ENCODE measurements around the gene EDEM3.

The EDEM3 gene

GRCh38 chr1:184759651-184760050 lies 5.0 kb upstream of the EDEM3 start:
- no peak for TF ChIP-seq CTCF (IDR thresholded peaks at IDR 0.05)
- no peak for TF ChIP-seq ZFX (IDR thresholded peaks at IDR 0.05; ENCODE audit: borderline replicate concordance)
- peak overlapping the region; percentile 76 for H3K27ac ChIP-seq

- TF ChIP-seq ZFX (IDR thresholded peaks at IDR 0.05; ENCODE audit: borderline replicate concordance), result no peak
- no peak for TF ChIP-seq CTCF (IDR thresholded peaks at IDR 0.05)
- peak overlapping the region; percentile 76 for H3K27ac ChIP-seq
These were observed 4.5 kb upstream of the EDEM3 start for GRCh38 chr1:184759112-184759511.

GRCh38 chr1:184757891-184758290 lies 3.2 kb upstream of the EDEM3 start:
- H3K27ac ChIP-seq, result peak overlapping the region; percentile 76
- TF ChIP-seq ZFX (IDR thresholded peaks at IDR 0.05; ENCODE audit: borderline replicate concordance) (no peak), CTCF (IDR thresholded peaks at IDR 0.05) (no peak)

GRCh38 chr1:184757406-184757805 lies 2.7 kb upstream of the EDEM3 start:
- peak overlapping the region; percentile 76 for H3K27ac ChIP-seq
- TF ChIP-seq ZFX (IDR thresholded peaks at IDR 0.05; ENCODE audit: borderline replicate concordance) (no peak), CTCF (IDR thresholded peaks at IDR 0.05) (no peak)

GRCh38 chr1:184755226-184756065 lies 788 bp upstream of the EDEM3 start:
- peak overlapping the region; percentile 90 for H3K27ac ChIP-seq
- TF ChIP-seq ZFX (IDR thresholded peaks at IDR 0.05; ENCODE audit: borderline replicate concordance) (no peak), CTCF (IDR thresholded peaks at IDR 0.05) (no peak)

- no peak for TF ChIP-seq ZFX (IDR thresholded peaks at IDR 0.05; ENCODE audit: borderline replicate concordance)
- no peak for TF ChIP-seq CTCF (IDR thresholded peaks at IDR 0.05)
- peak overlapping the region; percentile 90 for H3K27ac ChIP-seq
These were observed 816 bp downstream of the EDEM3 start for GRCh38 chr1:184753608-184754475.
